Activated CD8-positive, alpha-beta memory T cell treated with anti-CD3 and anti-CD28 coated beads, Interleukin-2, amount 50 U/mL, for 4 hours (primary cell): ENCODE data around the gene TNFRSF8.
"Not testable (repeated sequence)": the region's sequence is repeated elsewhere in the genome, so short reads cannot be mapped to it uniquely, and the experiment has no call there.

ENCODE experiments used
- DNase-seq: peaks from one replicate; pipeline ENCODE4 v3.0.0-alpha.2; 2020

Gene TNFRSF8

DNA sequence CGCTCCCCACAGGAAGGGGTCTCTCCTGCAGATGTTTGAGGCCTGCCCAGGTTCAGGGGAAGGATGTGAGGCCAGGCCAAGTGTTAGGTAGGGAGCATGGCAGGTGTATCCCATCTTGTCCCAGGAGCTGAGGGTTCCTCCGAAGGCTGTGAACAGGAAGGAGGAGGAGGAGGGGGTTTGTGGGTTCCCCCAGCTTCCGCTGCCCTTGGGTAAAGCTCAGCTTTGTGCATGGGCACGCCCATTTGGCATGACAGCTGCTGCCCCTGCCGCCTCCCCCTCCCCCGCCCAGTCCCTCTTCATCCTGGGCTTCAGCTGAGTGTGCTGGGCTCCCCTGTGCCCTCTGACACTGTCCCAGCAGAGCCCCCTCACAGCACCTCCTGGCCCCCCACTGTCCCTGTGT lies 25.5 kb downstream of the TNFRSF8 start:
- peak; percentile 30 for DNase-seq

GRCh38 chr1:12090326-12090725 lies 27.2 kb downstream of the TNFRSF8 start:
- DNase-seq = no peak

- DNase-seq = no peak
These were observed 28.1 kb downstream of the TNFRSF8 start for GRCh38 chr1:12091191-12091590.

DNA sequence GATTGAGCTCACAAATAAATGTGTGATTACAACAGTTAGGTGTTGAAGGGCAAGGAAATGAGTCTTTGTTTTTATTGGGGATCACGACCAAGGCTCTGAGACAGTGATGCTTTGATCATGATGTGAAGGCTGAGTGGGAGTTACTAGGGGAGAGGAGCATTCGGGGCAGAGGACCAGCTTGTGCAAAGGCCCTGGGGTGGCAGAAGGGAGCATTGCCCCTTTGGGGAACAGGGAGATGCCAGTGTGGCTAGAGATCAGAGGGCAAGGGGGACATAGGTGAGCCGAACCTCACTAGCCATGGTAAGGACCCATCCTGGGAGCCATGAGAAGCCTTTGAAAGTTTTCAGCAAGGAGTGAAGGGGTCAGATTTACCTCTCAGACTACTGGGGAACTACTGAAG lies 31.1 kb downstream of the TNFRSF8 start:
- DNase-seq = no peak

GRCh38 chr1:12095452-12096263 lies 32.6 kb downstream of the TNFRSF8 start:
- DNase-seq = no peak

- no peak for DNase-seq
These were observed 33.5 kb downstream of the TNFRSF8 start for GRCh38 chr1:12096615-12097014.

- no peak for DNase-seq
These were observed 34.2 kb downstream of the TNFRSF8 start for GRCh38 chr1:12097321-12097720.

DNA sequence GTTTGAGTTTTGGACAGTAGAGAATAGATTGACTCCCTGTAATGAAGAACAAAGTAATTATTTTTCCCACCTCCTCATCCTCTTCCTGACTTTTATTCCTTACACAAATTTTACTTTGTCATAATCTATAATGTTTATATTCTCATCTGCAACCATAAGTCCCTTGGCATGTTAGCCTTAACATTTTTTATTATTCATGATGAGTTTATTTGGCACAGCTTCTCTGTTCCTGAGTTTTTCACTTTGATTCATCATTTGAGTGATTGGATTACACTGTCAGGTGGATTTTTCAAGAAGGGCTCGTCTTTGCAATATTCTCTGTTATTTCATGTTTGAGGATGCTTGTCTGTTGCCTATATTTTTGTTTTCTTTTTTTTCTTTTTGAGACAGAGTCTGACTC lies 35.7 kb downstream of the TNFRSF8 start:
- no peak for DNase-seq

DNA sequence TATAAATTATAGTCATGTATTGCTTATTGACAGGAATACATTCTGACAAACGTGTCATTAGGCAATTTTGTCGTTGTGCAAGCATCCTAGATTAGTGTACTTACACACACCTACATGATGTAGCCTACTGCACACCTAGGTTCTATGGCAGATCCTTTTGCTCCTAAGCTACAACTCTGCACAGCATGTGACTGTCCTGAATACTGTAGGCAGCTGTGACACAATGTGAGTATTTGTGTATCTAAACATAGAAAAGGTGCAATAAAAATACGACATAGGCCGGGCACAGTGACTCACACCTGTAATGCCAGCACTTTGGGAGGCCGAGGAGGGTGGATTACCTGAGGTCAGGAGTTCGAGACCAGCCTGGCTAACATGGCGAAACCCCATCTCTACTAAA lies 36.5 kb downstream of the TNFRSF8 start:
- DNase-seq = no peak

- DNase-seq = no peak
These were observed 37.0 kb downstream of the TNFRSF8 start for GRCh38 chr1:12100071-12100470.

DNA sequence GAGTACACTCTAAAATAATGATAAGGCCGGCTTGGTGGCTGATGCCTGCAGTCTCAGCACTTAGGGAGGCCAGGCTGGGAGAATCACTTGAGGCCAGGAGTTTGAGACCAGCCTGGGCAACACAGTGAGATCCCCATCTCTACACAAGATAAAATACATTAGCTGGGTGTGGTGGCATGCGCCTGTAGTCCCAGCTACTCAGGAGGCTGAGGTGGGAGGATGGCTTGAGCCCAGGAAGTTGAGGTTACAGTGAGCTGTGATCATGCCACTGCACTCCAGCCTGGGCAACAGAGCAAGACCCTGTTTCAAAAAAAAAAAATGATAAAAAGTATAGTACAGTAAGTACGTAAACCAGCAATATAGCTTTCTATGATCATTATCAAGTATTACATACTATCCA lies 38.0 kb downstream of the TNFRSF8 start:
- not testable (repeated sequence) for DNase-seq

DNA sequence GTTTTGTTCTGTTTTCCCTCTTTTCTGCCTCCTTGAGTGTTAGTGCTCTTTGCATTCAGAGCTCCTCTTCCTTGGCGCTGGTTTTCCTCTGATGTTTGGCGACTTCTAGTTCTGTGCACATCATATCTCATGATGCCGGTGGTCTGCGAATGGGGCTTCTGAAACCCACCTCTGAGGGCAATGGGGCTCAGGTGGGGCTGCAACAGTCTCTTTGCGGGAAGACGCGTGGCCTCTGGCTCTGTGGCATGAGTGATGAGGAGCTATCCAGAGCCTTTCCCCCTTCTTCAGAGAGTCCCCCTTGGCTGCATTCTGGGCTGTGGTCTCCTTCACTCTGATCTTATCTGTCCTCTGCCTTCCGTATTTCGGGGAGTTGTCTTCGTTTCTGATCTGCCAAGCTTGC lies 39.0 kb downstream of the TNFRSF8 start:
- DNase-seq = no peak

- no peak for DNase-seq
These were observed 41.3 kb downstream of the TNFRSF8 start for GRCh38 chr1:12104417-12104816.

GRCh38 chr1:12106153-12106552 lies 43.0 kb downstream of the TNFRSF8 start:
- DNase-seq = no peak

GRCh38 chr1:12106861-12107260 lies 43.8 kb downstream of the TNFRSF8 start:
- not testable (repeated sequence) for DNase-seq

GRCh38 chr1:12107718-12108117 lies 44.6 kb downstream of the TNFRSF8 start:
- DNase-seq = no peak

GRCh38 chr1:12109901-12110300 lies 46.8 kb downstream of the TNFRSF8 start:
- no peak for DNase-seq

DNA sequence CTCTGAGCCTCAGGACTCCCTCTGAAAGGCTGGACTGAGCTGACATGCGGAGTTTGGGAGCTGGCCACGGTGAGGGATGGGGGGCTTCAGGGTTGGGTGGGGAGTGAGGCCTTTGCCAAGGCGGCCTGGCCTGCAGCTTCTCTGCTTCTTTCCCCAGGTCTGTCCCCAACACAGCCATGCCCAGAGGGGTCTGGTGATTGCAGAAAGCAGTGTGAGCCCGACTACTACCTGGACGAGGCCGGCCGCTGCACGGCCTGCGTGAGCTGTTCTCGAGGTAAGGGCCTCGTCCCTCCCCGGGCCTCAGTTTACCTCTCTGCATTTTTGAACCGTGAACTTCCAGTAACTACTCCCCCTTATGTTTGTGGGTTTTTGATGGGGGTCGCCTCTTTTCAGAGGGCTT lies 48.6 kb downstream of the TNFRSF8 start:
- no peak for DNase-seq

- DNase-seq = no peak
These were observed 49.6 kb downstream of the TNFRSF8 start for GRCh38 chr1:12112711-12113161.

DNA sequence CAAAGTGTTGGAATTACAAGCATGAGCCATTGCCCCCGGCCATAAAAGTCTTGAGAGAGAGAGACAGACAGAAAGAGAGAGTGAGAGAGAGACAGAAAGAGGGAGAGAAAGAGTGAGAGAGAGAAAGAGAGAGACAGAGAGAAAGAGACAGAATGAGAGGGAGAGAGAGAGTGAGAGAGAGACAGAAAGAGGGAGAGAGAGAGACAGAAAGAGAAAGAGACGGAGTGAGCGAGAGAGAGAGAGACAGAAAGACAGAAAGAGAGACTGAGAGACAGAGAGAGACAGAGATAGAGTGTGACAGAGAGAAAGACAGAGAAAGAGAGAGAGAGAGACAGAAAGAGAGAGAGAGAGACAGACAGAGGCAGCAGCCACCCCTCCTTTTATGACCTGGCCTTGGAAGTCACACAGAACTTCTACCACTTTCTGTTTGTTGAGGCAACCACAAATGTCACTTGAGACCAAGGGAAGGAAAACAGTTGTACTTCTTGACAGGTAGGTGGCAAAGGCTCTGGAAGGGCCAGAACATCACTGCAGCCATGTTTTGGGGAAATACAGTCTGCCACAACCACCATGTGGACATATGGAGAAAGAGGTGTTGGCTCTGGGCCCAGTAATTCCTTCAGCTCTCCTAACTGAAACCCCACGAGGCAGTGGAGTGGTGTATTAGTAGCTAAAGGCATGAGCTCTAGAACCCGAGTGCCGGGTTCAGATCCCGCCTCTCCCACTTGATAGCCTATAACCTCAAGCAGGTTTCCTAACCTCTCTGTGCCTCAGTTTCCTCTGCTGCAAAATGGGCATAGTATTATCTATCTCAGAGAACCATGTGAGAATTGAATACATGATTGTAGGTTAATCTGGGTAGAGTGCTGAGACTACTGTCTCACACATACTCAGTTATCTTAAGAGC lies 50.6 kb downstream of the TNFRSF8 start:
- DNase-seq = no peak

GRCh38 chr1:12114340-12114683 lies 51.2 kb downstream of the TNFRSF8 start:
- no peak for DNase-seq

DNA sequence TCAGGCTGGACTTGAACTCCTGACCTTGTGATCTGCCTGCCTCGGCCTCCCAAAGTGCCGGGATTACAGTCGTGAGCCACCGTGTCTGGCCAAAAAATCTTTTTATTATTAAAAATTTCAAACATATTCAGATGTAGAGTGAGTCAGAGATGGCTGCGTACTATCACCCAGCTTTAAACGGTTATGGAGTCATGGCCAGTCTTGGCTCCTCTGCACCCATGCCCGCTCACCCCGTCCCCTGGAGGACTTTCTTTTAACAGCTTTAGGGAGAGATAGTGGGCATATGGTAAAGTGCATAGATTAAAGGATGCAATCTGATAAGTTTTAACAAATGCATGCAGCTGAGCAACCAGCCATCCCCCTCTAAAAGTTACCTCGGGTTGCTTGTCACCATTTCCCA lies 51.8 kb downstream of the TNFRSF8 start:
- DNase-seq = no peak

DNA sequence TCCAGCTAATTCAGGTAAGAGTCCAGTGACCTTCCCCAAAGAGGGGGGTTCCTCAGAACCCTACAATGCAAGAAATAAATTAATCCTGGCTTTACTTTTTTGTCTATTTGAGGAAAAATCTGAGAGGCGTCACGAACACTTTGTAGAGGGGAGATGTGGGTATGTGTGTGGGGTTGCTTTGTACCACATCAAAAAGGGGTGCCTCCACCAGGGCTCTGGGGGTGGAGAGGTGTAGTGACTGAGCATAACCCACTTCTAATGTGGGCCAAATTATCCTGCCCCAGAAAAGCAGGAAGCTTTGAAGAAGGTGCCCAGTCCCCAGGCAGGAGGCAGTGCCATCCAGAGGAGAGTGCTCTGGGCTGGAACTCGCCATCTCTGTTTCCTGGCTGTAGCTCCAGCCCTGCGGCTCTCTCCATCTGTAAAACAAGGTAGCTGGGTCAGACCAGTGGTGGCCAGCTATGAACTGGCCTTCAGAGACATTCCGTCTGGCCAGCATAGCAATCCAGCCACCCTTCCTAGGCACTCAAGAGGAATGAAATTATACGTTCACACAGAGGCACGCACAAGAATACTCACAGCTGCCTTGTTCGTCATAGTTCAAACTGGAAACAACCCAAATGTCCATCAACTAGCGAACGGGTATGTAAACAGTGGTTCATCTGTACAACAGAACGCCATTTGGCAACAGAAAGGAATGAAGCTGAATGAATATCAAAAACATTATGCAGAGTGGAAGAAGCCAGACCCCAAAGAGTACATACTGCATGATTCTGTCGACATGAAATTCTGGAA lies 58.3 kb downstream of the TNFRSF8 start:
- DNase-seq = no peak
